GM12872 (cell line): ENCODE data around the gene CDH22.

Source experiments
- TF ChIP-seq, protein P1 (sequence below): IDR thresholded peaks from 3 replicates; pipeline ENCODE4 v1.5.1; 2011; ENCODE audit warnings: low read depth, mild to moderate bottlenecking, low read length, moderate library complexity; ENCODE audit not compliant: insufficient read depth

CDH22 gene

DNA sequence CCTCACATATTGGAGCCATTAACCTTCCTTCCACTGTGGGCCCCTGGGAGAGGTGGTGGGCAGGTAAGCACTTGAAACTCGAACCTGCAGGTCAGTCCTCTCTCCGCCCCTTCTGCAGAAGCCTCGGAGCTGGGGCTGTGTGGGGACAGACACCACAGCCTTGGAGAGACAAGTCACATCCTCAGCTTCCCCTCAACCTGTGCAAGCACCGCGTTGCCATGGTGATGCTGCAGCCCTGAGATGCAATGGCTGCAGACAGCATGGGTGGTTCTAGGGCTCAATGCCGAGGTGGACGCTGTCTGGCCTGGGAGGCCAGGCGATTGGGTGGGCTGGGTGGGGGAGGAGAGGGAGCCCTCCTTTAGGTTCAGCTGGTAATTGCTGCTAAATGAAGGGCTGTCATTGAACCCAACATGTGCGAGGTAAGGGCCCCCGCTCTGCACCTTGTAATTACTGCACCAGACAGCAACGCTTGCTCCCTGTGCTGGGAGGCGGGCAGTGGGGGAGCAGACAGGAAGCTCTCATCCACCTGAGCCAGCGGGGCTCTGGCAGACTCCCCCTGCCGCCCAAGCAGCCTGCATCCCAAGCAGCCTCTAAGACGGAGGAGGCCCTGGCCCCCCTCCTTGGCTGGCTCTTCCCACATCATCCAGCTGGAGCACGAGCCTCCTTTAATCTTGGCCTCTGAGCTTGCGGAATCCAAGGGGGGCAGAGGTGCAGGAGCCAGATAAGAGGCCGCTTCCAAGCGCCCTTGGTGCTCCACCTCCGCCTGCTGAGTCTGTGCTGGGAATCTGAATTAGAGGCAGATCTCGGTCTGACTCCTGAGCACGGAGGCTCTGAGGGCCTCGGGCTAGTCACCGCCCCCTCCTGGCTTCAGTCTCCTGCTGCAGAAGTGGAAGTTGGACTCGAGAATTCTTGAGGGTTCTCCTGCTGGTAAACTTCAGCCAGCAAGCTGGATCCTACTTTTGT lies 39.8 kb upstream of the CDH22 start:
- TF ChIP-seq, protein P1, sequence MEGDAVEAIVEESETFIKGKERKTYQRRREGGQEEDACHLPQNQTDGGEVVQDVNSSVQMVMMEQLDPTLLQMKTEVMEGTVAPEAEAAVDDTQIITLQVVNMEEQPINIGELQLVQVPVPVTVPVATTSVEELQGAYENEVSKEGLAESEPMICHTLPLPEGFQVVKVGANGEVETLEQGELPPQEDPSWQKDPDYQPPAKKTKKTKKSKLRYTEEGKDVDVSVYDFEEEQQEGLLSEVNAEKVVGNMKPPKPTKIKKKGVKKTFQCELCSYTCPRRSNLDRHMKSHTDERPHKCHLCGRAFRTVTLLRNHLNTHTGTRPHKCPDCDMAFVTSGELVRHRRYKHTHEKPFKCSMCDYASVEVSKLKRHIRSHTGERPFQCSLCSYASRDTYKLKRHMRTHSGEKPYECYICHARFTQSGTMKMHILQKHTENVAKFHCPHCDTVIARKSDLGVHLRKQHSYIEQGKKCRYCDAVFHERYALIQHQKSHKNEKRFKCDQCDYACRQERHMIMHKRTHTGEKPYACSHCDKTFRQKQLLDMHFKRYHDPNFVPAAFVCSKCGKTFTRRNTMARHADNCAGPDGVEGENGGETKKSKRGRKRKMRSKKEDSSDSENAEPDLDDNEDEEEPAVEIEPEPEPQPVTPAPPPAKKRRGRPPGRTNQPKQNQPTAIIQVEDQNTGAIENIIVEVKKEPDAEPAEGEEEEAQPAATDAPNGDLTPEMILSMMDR: no peak

DNA sequence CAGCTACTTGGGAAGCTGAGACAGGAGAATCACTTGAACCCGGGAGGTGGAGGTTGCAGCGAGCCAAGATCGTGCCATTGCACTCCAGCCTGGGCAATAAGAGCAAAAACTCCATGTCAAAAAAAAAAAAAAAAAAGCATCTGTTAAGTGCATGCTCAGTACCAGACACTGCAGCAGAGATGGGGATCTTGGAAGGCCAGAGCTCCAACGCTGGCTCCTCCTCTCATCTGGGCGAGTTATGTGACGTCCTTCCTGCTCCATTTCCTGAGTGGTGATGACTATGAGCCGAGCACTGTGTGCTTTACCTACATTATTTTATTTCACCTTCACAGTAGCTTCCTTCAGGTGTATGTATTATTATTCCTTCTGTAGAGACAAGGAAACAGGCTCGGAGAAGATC lies 38.5 kb upstream of the CDH22 start:
- TF ChIP-seq, protein P1: no peak

DNA sequence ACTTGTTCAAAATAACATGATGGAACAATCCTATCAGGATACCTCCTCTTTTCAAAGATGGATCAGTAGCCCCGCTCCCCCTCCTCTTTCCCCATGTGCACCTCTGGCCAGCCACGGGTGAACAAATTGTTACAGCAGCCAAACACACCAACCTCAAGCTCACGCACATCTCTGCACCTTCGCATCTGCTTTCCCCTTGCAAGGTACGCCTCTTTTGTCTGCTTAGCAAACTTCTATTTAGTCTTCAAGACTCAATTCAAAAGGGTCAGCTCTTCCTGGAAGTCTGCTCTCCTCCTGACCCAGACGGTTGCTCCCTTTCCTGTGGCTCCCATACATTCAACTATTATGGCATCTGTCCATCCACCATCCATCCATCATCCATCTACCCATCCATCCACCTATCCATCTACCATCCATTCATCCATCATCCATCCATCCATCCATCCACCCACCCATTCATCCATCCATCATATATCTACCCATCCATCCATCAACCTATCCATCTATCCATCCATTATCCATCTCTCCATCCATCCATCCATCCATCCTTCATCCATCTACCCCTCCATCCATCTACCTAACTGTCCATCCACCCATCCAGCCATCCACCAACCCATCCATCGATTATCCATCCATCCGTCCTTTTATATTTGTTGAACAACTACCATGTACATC lies 36.3 kb upstream of the CDH22 start:
- TF ChIP-seq, protein P1: no peak

DNA sequence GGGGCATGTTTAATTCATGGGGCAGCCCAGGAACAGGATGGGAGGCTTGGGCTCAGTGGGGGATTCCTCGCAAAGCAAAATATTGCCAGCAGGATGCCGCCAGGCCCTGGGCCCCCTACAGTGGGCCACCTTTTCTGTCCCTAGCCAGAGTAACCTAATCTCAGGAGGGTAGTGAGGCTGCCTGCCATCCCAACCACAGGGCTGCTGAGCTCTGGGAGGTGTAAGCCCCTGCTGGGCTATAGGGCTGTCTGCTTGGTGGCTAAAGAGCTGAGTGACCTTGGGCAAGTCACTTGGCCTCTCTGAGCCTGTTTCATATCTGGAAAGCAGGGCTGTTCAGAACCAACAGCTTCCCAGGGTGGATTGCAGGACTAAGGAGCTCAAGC lies 35.7 kb upstream of the CDH22 start:
- TF ChIP-seq, protein P1: no peak

DNA sequence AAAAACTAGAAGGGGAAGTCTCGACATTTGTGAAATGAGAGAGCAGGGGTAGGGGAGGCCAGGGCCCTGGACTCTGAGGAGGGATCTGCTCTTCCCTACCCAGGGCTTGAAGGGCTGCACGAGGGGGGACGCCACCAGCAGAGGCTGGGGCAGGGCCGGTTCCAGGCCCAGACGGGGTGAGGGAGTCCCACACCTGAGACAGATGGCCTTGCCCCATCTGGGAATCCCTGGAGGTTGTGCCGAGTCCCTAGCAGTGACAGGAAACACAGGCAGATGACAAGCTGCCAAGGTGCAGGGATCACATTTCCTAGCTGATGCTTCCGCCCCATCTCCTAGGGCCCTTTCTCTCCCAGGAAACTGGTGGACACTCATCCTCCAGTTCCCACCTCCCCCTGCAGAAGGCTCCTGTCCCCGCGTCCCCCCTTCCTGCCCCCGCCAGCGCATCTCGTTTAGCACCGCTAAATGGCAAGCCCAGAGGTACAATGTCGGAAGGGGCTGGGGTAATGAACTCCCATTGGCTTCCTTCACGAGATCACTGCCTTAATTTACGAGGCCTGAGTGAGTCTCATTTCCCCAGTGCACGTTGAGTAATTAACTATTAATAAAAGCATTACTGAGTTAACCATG lies 35.2 kb upstream of the CDH22 start:
- TF ChIP-seq, protein P1: no peak

DNA sequence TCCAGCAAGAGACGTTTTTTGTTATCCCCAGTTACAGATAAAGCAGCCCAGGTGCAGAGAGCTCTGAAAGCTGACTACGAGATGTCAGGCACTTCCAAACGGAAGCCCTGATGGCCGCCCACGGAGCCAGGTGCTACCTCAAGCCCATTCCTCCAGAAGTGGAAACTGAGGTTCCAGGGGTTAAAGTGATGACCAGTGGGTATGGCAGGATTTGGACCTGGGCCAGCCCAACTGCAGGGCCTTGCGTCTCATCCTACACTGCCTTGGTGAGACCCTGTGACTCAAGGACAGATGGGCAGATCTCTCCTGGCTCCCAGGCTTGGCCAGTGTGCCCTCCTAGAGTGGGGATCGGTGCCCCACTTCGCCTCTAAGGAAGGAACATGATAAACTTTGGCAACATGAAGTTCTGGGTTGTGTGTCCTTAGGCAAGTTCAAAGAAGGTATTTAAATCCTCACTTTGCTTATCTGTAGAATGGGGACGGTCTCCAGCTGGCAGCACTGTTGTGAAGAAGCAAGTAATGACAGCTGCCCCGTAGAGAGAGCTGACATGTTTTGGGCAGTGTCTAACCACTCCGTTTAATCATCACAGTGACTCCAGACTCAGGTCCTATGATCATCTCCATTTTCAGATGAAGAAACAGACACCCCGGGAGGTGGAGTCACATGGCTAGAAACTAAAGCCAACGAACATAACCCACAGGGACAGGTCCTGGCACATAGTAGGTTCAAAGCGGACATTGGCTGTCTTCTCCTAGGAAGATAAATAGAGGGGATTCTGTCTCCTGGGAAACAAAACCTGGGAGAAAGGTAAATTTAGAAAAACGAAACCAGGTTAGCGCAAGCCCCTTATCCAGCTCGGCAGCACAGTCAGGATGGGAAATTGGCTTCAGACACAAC lies 34.4 kb upstream of the CDH22 start:
- TF ChIP-seq, protein P1: no peak
